ENCODE data around the gene MICU1. TPM values are rescaled to one million over a fixed set of nuclear protein-coding genes. Genes with fewer than 3 reads are reported as not detected.

The MICU1 gene
- total and polyA plus RNA-seq, 2 of the 13 experiments (the other 11 are each of a cell fraction or from before 2014, with no cell fraction given): 32.5 to 56.1 TPM

DNA sequence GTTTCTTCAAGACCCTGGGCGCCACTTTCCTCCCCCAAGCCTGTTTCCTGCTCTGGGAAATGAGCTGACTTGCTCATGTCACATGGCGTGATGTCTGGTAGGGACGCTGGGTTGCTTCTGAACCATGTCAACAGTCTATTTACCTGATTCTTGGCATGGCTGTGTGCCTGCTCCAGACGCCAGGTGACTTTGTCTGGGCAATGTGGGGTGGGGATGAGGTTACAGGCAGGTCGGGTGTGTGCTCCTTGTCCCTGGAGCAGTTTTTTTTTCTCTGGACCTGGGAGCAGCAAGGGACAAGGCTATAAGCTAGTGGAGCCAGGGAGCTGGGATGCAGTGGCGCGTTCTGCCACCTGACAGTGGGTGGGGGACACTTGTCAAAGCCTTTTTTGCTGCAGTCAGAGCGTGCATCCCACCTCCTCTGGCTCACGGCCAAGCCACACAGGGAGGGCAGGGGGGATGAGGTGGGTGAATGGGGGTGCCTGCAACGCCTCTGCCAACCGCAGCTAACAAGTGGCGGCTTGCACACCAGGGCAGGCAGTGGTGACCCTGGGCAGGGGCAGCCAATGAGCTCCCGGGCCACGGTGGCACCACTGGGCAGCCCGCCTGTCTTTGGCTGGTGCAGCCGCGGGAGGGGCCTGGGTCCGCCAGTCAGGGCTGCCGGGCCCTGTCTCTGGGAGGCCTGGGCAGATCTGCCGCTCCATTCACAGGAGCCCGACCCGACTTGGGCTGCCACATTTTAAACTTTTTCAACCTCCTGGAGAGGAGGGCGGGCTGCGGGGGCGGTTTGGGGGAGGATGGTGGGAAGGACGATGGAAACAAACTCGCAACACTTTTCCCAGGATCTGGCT is 294.1 kb downstream of the MICU1 start (continued):
- no peak; the same call in 1 of the 2 replicates for TF ChIP-seq ZNF556 (CRISPR knock-in tag; IDR thresholded peaks at IDR 0.05; ENCODE audit: borderline replicate concordance)
- TF ChIP-seq PHF8 (CRISPR knock-in tag; IDR thresholded peaks at IDR 0.05): no peak
- no peak for TF ChIP-seq NR3C1 (CRISPR knock-in tag; IDR thresholded peaks at IDR 0.05)
- TF ChIP-seq THAP8 (CRISPR knock-in tag; IDR thresholded peaks at IDR 0.05; ENCODE audit: borderline replicate concordance): no peak
- TF ChIP-seq PCBP1 (IDR thresholded peaks at IDR 0.05; ENCODE audit: borderline replicate concordance, low read depth, low read length): no peak
- no peak for TF ChIP-seq JUNB (CRISPR knock-in tag; IDR thresholded peaks at IDR 0.05; ENCODE audit: borderline replicate concordance)
- no peak for TF ChIP-seq ZNF800 (CRISPR knock-in tag; IDR thresholded peaks at IDR 0.05)
- no peak for TF ChIP-seq CBX2 (IDR thresholded peaks at IDR 0.05; ENCODE audit: low read depth, low read length)
- no peak for TF ChIP-seq CBX2 (CRISPR knock-in tag; IDR thresholded peaks at IDR 0.05; ENCODE audit: low read depth)
- peak; percentile 88; the same call in 1 of the 2 replicates for TF ChIP-seq ZNF839 (CRISPR knock-in tag; IDR thresholded peaks at IDR 0.05; ENCODE audit: borderline replicate concordance)
- no peak for TF ChIP-seq HHEX (CRISPR knock-in tag; IDR thresholded peaks at IDR 0.05)
- TF ChIP-seq AGO2 (optimal IDR thresholded peaks at IDR 0.05; ENCODE audit: low read depth, low read length): peak; percentile 97
- no peak for TF ChIP-seq HNRNPLL (IDR thresholded peaks at IDR 0.05; ENCODE audit: low read depth, low read length, poor library complexity, severe bottlenecking)
- no peak for TF ChIP-seq ZNF850 (CRISPR knock-in tag; conservative IDR thresholded peaks at IDR 0.05)
- no peak for TF ChIP-seq ARNT (IDR thresholded peaks at IDR 0.05)
- TF ChIP-seq, protein P1, sequence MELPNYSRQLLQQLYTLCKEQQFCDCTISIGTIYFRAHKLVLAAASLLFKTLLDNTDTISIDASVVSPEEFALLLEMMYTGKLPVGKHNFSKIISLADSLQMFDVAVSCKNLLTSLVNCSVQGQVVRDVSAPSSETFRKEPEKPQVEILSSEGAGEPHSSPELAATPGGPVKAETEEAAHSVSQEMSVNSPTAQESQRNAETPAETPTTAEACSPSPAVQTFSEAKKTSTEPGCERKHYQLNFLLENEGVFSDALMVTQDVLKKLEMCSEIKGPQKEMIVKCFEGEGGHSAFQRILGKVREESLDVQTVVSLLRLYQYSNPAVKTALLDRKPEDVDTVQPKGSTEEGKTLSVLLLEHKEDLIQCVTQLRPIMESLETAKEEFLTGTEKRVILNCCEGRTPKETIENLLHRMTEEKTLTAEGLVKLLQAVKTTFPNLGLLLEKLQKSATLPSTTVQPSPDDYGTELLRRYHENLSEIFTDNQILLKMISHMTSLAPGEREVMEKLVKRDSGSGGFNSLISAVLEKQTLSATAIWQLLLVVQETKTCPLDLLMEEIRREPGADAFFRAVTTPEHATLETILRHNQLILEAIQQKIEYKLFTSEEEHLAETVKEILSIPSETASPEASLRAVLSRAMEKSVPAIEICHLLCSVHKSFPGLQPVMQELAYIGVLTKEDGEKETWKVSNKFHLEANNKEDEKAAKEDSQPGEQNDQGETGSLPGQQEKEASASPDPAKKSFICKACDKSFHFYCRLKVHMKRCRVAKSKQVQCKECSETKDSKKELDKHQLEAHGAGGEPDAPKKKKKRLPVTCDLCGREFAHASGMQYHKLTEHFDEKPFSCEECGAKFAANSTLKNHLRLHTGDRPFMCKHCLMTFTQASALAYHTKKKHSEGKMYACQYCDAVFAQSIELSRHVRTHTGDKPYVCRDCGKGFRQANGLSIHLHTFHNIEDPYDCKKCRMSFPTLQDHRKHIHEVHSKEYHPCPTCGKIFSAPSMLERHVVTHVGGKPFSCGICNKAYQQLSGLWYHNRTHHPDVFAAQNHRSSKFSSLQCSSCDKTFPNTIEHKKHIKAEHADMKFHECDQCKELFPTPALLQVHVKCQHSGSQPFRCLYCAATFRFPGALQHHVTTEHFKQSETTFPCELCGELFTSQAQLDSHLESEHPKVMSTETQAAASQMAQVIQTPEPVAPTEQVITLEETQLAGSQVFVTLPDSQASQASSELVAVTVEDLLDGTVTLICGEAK (IDR thresholded peaks at IDR 0.05): no peak
- TF ChIP-seq, protein P1 (CRISPR knock-in tag; IDR thresholded peaks at IDR 0.05): no peak
- TF ChIP-seq ZNF30 (CRISPR knock-in tag; IDR thresholded peaks at IDR 0.05): no peak
- TF ChIP-seq ZNF790 (CRISPR knock-in tag; IDR thresholded peaks at IDR 0.05; ENCODE audit: borderline replicate concordance): no peak

Measured in HepG2 (cell line).